Hepatocyte (in vitro differentiated cells): ENCODE results near the gene SPON1. TPM values are rescaled to one million over a fixed set of nuclear protein-coding genes. Genes with fewer than 3 reads are reported as not detected.

ENCODE experiments used
- DNase-seq: peaks from one replicate; pipeline ENCODE4 v3.0.0-alpha.2; 2016; ENCODE audit warnings: low spot score
- H2AFZ ChIP-seq: fragments of 200-600 bp; sonication (generic); 2 replicates; pipeline ENCODE4 v1.6.0; 2016; ENCODE audit warnings: antibody characterized with exemption, mild to moderate bottlenecking
- H3K27ac ChIP-seq: fragments of 200-600 bp; sonication (generic); 2 replicates; pipeline ENCODE4 v1.5.1; 2016; ENCODE audit warnings: mild to moderate bottlenecking
- H3K27me3 ChIP-seq: fragments of 200-600 bp; sonication (generic); 2 replicates; pipeline ENCODE4 v1.6.1; 2016
- H3K36me3 ChIP-seq: fragments of 200-600 bp; sonication (generic); replicated peaks from 2 replicates; pipeline ENCODE4 v1.5.1; 2016; ENCODE audit warnings: low read depth; ENCODE audit not compliant: insufficient read depth
- H3K4me1 ChIP-seq: fragments of 200-600 bp; sonication (generic); 2 replicates; pipeline ENCODE4 v1.5.1; 2016; ENCODE audit warnings: mild to moderate bottlenecking, moderate library complexity; ENCODE audit not compliant: insufficient read depth
- H3K4me2 ChIP-seq: fragments of 200-600 bp; sonication (generic); 2 replicates; pipeline ENCODE4 v1.6.0; 2016
- H3K4me3 ChIP-seq: fragments of 200-600 bp; sonication (generic); 2 replicates; pipeline ENCODE4 v1.5.1; 2016; ENCODE audit warnings: mild to moderate bottlenecking
- H3K79me2 ChIP-seq: fragments of 200-600 bp; sonication (generic); 2 replicates; pipeline ENCODE4 v1.6.0; 2017; ENCODE audit warnings: mild to moderate bottlenecking
- H3K9me2 ChIP-seq: fragments of 200-600 bp; sonication (generic); replicated peaks from 2 replicates; pipeline ENCODE4 v1.6.0; 2017; ENCODE audit warnings: mild to moderate bottlenecking; ENCODE audit not compliant: insufficient read depth
- H3K9me3 ChIP-seq: fragments of 200-600 bp; sonication (generic); 2 replicates; pipeline ENCODE4 v1.5.1; 2016; ENCODE audit warnings: low read depth, mild to moderate bottlenecking
- H4K20me1 ChIP-seq: fragments of 200-600 bp; sonication (generic); 2 replicates; pipeline ENCODE4 v1.6.0; 2016; ENCODE audit warnings: mild to moderate bottlenecking; ENCODE audit not compliant: insufficient read depth, poor library complexity, severe bottlenecking
- EZH2 ChIP-seq: fragments of 200-600 bp; sonication (generic); IDR thresholded peaks from 2 replicates; pipeline ENCODE4 v1.6.1; 2016; ENCODE audit warnings: antibody characterized with exemption, mild to moderate bottlenecking, borderline replicate concordance
- EZH2phosphoT487 ChIP-seq: fragments of 200-600 bp; sonication (generic); IDR thresholded peaks from one replicate; pipeline ENCODE4 v1.6.1; 2018; ENCODE audit warnings: antibody characterized with exemption, mild to moderate bottlenecking, low read depth, moderate library complexity; ENCODE audit not compliant: unreplicated experiment, severe bottlenecking
- WGBS: methylation state at CpG from one replicate; pipeline ENCODE4 v1.1.6; 2016; ENCODE audit warnings: low lambda C conversion rate; ENCODE audit errors: missing lambda C conversion rate; 5-methylcytosine and 5-hydroxymethylcytosine counted together
- polyA plus RNA-seq: library from polyadenylated mRNA; unstranded; fragments of >200 nt; fragmentation: Nextera tagmentation; extraction: Ambion mirVana; gene quantifications from 2 replicates; pipeline ENCODE4 v1.2.1, GENCODE V29; 2016
- total RNA-seq: library from RNA; depleted of rRNA; stranded (reverse); fragments of >200 nt; gene quantifications from 2 replicates; pipeline ENCODE4 v1.2.3, GENCODE V29; 2014
- TF ChIP-seq, protein P1 (sequence below): fragments of 200-600 bp; sonication (generic); IDR thresholded peaks from 2 replicates; pipeline ENCODE4 v1.5.1; 2016; ENCODE audit warnings: antibody characterized with exemption, mild to moderate bottlenecking; ENCODE audit not compliant: poor library complexity

SPON1 gene
- total and polyA plus RNA-seq, 2 experiments from 2014 or later, result 47.8 to 73.1 TPM

- TF ChIP-seq, protein P1, sequence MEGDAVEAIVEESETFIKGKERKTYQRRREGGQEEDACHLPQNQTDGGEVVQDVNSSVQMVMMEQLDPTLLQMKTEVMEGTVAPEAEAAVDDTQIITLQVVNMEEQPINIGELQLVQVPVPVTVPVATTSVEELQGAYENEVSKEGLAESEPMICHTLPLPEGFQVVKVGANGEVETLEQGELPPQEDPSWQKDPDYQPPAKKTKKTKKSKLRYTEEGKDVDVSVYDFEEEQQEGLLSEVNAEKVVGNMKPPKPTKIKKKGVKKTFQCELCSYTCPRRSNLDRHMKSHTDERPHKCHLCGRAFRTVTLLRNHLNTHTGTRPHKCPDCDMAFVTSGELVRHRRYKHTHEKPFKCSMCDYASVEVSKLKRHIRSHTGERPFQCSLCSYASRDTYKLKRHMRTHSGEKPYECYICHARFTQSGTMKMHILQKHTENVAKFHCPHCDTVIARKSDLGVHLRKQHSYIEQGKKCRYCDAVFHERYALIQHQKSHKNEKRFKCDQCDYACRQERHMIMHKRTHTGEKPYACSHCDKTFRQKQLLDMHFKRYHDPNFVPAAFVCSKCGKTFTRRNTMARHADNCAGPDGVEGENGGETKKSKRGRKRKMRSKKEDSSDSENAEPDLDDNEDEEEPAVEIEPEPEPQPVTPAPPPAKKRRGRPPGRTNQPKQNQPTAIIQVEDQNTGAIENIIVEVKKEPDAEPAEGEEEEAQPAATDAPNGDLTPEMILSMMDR, result no peak
- TF ChIP-seq EZH2 (no peak), EZH2phosphoT487 (no peak)
- no peaks in the 10 kb centered on the region for H3K36me3 ChIP-seq
- H3K27ac ChIP-seq, result no peak overlapping the region
- H3K4me3 ChIP-seq, result no peak overlapping the region
- no peaks in the 10 kb centered on the region for H3K4me1 ChIP-seq
- WGBS, result 62% methylated on average over 6 of the region's 6 CpGs
- no peaks in the 10 kb centered on the region for H3K9me2 ChIP-seq
- H3K79me2 ChIP-seq, result no peaks in the 10 kb centered on the region
- peaks cover 11% of the 10 kb centered on the region for H3K27me3 ChIP-seq
- H2AFZ ChIP-seq, result no peak overlapping the region
- no peak overlapping the region for H3K4me2 ChIP-seq
- no peak for DNase-seq
- no peaks in the 10 kb centered on the region for H3K9me3 ChIP-seq
- H4K20me1 ChIP-seq, result no peaks in the 10 kb centered on the region
Measured at GRCh38 chr11:14232652-14233051, 270.1 kb downstream of the SPON1 start.

DNA sequence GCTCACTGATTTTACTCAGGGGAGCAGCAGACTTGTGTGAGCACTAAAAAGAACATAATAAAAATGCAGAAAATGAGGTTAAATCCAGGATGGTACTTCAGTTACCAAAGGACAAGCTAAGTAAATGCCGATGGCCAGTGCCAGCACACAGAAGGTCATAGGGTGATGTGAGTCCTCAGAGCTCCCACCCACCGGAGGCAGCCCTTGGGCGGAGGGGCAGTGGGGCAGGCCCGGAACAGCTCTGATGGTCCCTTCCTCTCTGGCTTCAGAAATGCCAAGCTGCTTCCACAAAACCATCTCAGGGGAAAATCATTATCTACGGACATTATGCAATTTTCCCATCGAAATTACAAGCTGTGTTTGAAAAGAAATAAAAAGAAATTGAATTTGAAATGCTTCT is 271.9 kb downstream of the SPON1 start:
- WGBS, result 88% methylated on average over 6 of the region's 6 CpGs
- Histone ChIP-seq H4K20me1 (no peaks in the 10 kb centered on the region), H3K79me2 (no peaks in the 10 kb centered on the region), H2AFZ (no peak overlapping the region), H3K4me3 (no peak overlapping the region), H3K4me1 (no peaks in the 10 kb centered on the region), H3K27me3 (peaks cover 8% of the 10 kb centered on the region), H3K9me3 (no peaks in the 10 kb centered on the region), H3K27ac (no peak overlapping the region), H3K36me3 (no peaks in the 10 kb centered on the region), H3K4me2 (no peak overlapping the region), H3K9me2 (no peaks in the 10 kb centered on the region)
- DNase-seq, result no peak
- TF ChIP-seq EZH2phosphoT487, result no peak
- TF ChIP-seq, protein P1, result no peak
- TF ChIP-seq EZH2, result no peak

DNA sequence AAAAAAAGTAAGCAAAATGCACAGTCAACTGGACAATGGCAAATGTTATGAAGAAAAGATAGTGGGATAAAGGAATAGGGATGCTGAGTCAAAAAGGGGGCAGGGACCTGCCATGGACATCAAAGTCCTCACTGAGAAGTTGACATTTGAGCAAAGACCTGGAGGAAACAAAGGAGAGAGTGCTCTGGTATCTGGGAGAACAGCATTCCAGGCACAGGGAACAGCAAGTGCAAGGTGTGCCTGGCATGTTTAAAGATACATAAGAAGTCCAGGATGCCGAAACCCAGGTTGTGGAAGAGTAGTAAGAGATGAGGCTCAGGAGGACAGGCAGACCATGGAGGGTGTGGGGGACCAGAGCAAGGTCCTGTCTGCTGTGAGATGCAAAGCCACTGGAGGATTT is 273.2 kb downstream of the SPON1 start:
- no peak for DNase-seq
- WGBS, result 86% methylated on average over 1 of the region's 1 CpG
- Histone ChIP-seq H3K27ac (no peak overlapping the region), H3K79me2 (no peaks in the 10 kb centered on the region), H3K4me1 (no peaks in the 10 kb centered on the region), H3K4me3 (no peak overlapping the region), H3K27me3 (peaks cover under 1% of the 10 kb centered on the region), H3K36me3 (no peaks in the 10 kb centered on the region), H2AFZ (no peak overlapping the region), H4K20me1 (no peaks in the 10 kb centered on the region), H3K4me2 (no peak overlapping the region), H3K9me3 (no peaks in the 10 kb centered on the region), H3K9me2 (no peaks in the 10 kb centered on the region)
- TF ChIP-seq, protein P1, result no peak
- TF ChIP-seq EZH2phosphoT487 (no peak), EZH2 (no peak)

GRCh38 chr11:14237444-14237961 is 275.0 kb downstream of the SPON1 start:
- H2AFZ ChIP-seq, result no peak overlapping the region
- H3K9me2 ChIP-seq, result no peaks in the 10 kb centered on the region
- H3K27me3 ChIP-seq, result no peaks in the 10 kb centered on the region
- no peak for TF ChIP-seq EZH2
- TF ChIP-seq, protein P1, result no peak
- TF ChIP-seq EZH2phosphoT487, result no peak
- H3K9me3 ChIP-seq, result no peaks in the 10 kb centered on the region
- no peak overlapping the region for H3K4me3 ChIP-seq
- WGBS, result 87% methylated on average over 9 of the region's 9 CpGs
- H3K27ac ChIP-seq, result no peak overlapping the region
- no peaks in the 10 kb centered on the region for H3K4me1 ChIP-seq
- H3K79me2 ChIP-seq, result no peaks in the 10 kb centered on the region
- H4K20me1 ChIP-seq, result no peaks in the 10 kb centered on the region
- no peak overlapping the region for H3K4me2 ChIP-seq
- no peak for DNase-seq
- no peaks in the 10 kb centered on the region for H3K36me3 ChIP-seq
